Measurements from ENCODE around the gene HEMK1.

Gene HEMK1

GRCh38 chr3:50600841-50601591 lies 31.7 kb downstream of the HEMK1 start:
- peak overlapping the region; percentile 39 for H3K4me3 ChIP-seq (ENCODE audit: low read length)
- no peak for TF ChIP-seq CTCF (conservative IDR thresholded peaks at IDR 0.05; ENCODE audit: low read length)
- DNase-seq (ENCODE audit: low read depth) = peak; percentile 99

GRCh38 chr3:50602595-50603191 lies 33.4 kb downstream of the HEMK1 start:
- DNase-seq (ENCODE audit: low read depth) = no peak
- TF ChIP-seq CTCF (conservative IDR thresholded peaks at IDR 0.05; ENCODE audit: low read length) = no peak
- no peak overlapping the region for H3K4me3 ChIP-seq (ENCODE audit: low read length)

GRCh38 chr3:50603261-50604109 lies 34.2 kb downstream of the HEMK1 start:
- no peak overlapping the region for H3K4me3 ChIP-seq (ENCODE audit: low read length)
- DNase-seq (ENCODE audit: low read depth) = no peak
- no peak for TF ChIP-seq CTCF (conservative IDR thresholded peaks at IDR 0.05; ENCODE audit: low read length)

- no peak for TF ChIP-seq CTCF (conservative IDR thresholded peaks at IDR 0.05; ENCODE audit: low read length)
- no peak for DNase-seq (ENCODE audit: low read depth)
- H3K4me3 ChIP-seq (ENCODE audit: low read length) = no peak overlapping the region
These were observed 34.8 kb downstream of the HEMK1 start for GRCh38 chr3:50604110-50604621.

GRCh38 chr3:50604628-50605588 lies 35.6 kb downstream of the HEMK1 start:
- TF ChIP-seq CTCF (conservative IDR thresholded peaks at IDR 0.05; ENCODE audit: low read length) = no peak
- H3K4me3 ChIP-seq (ENCODE audit: low read length) = no peak overlapping the region
- DNase-seq (ENCODE audit: low read depth) = no peak

GRCh38 chr3:50605901-50606326 lies 36.6 kb downstream of the HEMK1 start:
- H3K4me3 ChIP-seq (ENCODE audit: low read length) = no peak overlapping the region
- no peak for TF ChIP-seq CTCF (conservative IDR thresholded peaks at IDR 0.05; ENCODE audit: low read length)
- DNase-seq (ENCODE audit: low read depth) = no peak
